Measurements from ENCODE around the gene AMACR. TPM values are rescaled to one million over a fixed set of nuclear protein-coding genes. Genes with fewer than 3 reads are reported as not detected.

The AMACR gene
- 13.2 to 16.7 TPM (median 14.8 TPM) in 5 replicates for total RNA-seq (2022; extraction: Qiagen RNA extraction; ENCODE audit: low read depth)

GRCh38 chr5:34007621-34008600 lies at the start of gene AMACR:
TSS of gene AMACR (minus strand) at chr5:34008050. CDS start at chr5:34008019, 31 bp downstream.

GRCh38 chr5:34043099-34043876 lies 35.4 kb upstream of the AMACR start, which contains the start of gene C1QTNF3:
TSS of gene C1QTNF3 (minus strand) at chr5:34043213. CDS start at chr5:34043125, 88 bp downstream.

GRCh38 chr5:33984671-33985124 lies 23.2 kb downstream of the AMACR start, which contains the start of gene SLC45A2:
TSS of gene SLC45A2 (minus strand) at chr5:33984693. CDS start at chr5:33984583, 110 bp downstream.

GRCh38 chr5:33936381-33937016 lies 71.4 kb downstream of the AMACR start, which contains the start of gene RXFP3:
TSS of gene RXFP3 (plus strand) at chr5:33936386. CDS start at chr5:33936741, 355 bp downstream.

Other genes with a start within 250 kb of the AMACR start
- 6.6 to 9.2 TPM (median 7.6 TPM) in 5 replicates for gene ADAMTS12, start 116.1 kb downstream of the AMACR start, total RNA-seq (2022; extraction: Qiagen RNA extraction; ENCODE audit: low read depth)
- gene RXFP3, start 71.7 kb downstream of the AMACR start, total RNA-seq (2022; extraction: Qiagen RNA extraction; ENCODE audit: low read depth) = not detected in 5 replicates
- 0.07 TPM in 1 of 5 replicates, not detected in the others for gene SLC45A2, start 23.4 kb downstream of the AMACR start, total RNA-seq (2022; extraction: Qiagen RNA extraction; ENCODE audit: low read depth)
- 0.26 TPM in 1 of 5 replicates, not detected in the others for gene C1QTNF3, start 35.2 kb upstream of the AMACR start, total RNA-seq (2022; extraction: Qiagen RNA extraction; ENCODE audit: low read depth)